Airway epithelial cell (primary cell): ENCODE results near the gene CPNE2. TPM values are rescaled to one million over a fixed set of nuclear protein-coding genes. Genes with fewer than 3 reads are reported as not detected.

Experiments used
- total RNA-seq: library from RNA; depleted of rRNA; stranded (reverse); fragments of >200 nt; gene quantifications from 2 replicates; pipeline ENCODE4 v1.2.3, GENCODE V29; 2015

Gene CPNE2
- 14.4 and 23.8 TPM in 2 replicates for total RNA-seq

GRCh38 chr16:57091975-57092785 lies at the start of gene CPNE2:
TSS of gene CPNE2 (plus strand) at chr16:57092583. CDS start at chr16:57110743, 18,160 bp downstream.

GRCh38 chr16:57185945-57186871 lies 93.8 kb downstream of the CPNE2 start, which contains the start of the genes PSME3IP1 and RSPRY1:
TSS of gene PSME3IP1 (minus strand) at chr16:57186039. CDS start at chr16:57173854, 12,185 bp downstream.
TSS of gene RSPRY1 (plus strand) at chr16:57186329. CDS start at chr16:57204659, 18,330 bp downstream.

Other genes with a start within 250 kb of the CPNE2 start
- gene SLC12A3, start 227.4 kb upstream of the CPNE2 start, total RNA-seq, result not detected in 2 replicates
- gene HERPUD1, start 160.4 kb upstream of the CPNE2 start, total RNA-seq, result 37.2 and 57.1 TPM in 2 replicates
- gene CETP, start 130.6 kb upstream of the CPNE2 start, total RNA-seq, result not detected in 2 replicates
- gene NLRC5, start 103.0 kb upstream of the CPNE2 start, total RNA-seq, result 0.28 and 0.92 TPM in 2 replicates
- gene PSME3IP1, start 93.5 kb downstream of the CPNE2 start, total RNA-seq, result 47.8 and 63.6 TPM in 2 replicates
- gene RSPRY1, start 93.7 kb downstream of the CPNE2 start, total RNA-seq, result 25.8 and 29.8 TPM in 2 replicates
- gene ARL2BP, start 152.7 kb downstream of the CPNE2 start, total RNA-seq, result 67.3 and 73.6 TPM in 2 replicates
- 7.5 and 8.6 TPM in 2 replicates for gene PLLP, start 192.1 kb downstream of the CPNE2 start, total RNA-seq